NCI-H2081 (cell line): ENCODE results near the gene TUT1.
"Not testable (repeated sequence)": the region's sequence is repeated elsewhere in the genome, so short reads cannot be mapped to it uniquely, and the experiment has no call there.

Experiments used
- DNase-seq, 2 experiments: peaks; one replicate each; lab custom pipeline; 2025; lab: John Stamatoyannopoulos, UW

The TUT1 gene

DNA sequence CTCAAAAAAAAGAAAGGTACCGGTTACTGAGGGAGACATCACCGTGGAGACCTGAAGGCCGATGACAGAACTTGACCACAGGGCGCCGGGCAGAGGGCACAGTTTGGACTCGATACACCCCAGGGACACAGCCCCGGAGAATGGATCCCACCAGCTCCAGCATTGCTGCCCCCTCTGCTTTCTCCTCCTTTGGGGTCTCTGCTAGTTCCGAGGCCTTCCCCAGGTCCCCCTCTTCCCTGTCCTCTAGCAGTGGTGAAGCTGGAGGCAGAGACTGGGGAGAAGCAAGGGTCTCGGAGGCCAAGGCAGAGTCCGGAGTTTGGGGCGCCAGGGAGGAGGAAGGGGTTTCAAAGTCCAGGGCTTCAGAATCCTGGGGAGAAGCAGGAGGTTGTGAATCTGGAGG is 12.8 kb downstream of the TUT1 start:
- no peak for DNase-seq

DNA sequence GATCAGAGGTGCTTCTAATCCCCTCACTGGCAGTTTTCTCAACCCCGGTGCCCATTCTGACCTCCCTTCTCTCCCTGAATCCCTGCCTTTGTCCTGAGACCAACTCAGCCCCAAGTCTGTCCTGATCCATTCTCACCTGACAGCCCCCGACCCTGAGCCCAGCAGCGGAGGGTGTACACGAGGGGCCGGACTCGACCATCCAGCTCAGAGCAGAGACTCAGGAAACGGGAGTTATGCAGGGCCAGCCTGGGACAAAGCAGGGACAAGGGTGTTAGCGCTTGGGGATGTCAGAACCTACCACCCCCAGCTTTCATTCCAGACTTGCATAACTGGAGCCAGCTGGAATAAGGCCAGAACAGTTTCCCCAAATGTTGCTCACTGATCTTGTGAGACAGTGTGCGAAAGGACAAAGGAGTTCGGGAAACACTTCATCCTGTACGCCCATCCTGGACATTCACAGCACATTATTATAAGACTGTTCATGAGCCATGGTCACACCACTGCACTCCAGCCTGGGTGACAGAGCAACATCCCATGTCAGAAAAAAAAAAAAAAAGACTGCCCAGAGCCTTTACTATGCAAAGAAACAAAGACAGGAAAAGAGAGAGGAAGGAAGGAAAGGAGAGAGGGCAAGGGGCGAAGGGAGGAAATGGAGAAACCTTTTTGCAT is 14.1 kb downstream of the TUT1 start:
- DNase-seq: no peak

DNA sequence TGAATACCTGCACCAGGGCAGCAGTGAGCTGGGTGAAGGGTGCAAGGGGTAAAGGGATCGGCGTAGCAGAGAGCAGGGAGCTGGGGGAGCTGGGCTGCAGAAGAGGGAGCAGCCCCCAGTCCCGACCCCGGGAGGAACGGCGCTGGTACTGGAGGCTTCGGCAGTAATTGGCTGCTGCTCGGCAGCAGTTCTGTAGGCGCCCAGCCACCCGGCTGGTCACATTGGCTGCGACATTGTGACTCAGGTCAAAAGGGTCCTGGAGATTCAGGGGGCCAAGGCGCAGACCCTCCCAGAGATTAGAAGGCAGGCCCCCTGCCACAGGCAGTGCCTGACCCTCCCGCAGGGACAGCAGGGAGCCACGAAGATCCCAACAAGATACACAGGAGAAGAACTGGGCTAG is 15.5 kb downstream of the TUT1 start:
- no peak for DNase-seq

DNA sequence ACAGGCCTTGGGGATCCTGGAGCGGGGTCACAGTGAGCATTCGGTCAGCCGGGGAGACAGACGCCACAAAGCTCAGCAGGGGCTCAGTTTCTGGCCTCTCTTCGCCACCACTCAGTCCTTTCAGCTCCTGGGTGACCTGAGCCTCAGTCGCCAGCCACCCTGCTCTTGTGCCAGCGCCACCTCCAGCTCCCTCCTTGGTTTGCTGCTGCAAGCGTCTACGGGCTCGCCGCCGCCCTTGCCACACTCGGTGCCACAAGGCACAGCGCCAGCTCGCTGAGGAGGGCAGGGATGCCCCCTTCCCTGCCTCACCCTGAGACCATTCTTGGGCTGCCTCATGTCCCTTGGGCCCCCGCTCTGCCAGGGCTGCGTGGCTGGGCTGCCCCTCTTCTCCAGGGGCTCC is 16.2 kb downstream of the TUT1 start:
- DNase-seq: peak in 1 of 2 experiments; percentile 24

DNA sequence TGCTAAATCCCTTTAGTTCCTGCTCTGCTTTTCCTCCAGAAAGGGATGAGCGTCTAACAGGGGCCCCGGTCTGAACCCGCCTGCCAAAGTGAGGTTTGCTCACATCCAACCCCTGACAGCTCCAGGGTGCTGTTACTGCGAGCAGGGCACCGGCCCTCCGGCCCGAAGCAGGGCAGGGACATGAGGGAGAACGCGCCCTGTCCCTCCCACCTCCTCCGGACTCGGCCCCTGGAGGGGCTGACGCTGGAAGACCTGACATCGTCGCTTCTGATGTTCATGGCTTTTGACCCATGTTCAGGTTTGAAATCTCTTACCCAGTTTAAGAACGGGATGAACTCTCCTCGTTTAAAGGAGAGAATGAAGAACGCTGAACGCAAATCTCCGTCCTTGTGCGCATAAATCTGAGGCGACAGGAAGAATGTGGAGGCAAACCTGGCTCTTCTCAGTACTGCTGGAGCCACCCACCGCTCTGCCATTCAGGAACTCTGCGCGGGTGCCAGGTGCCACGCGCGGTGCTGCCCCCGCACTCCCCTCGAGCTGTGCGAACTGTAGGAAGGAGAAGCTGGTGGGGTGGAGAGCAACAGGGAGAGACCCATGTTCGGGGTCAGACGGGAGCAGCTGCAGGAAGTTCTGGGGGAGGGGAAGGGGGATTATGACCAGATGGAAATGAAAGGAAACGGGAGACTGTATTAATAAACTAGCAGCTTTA is 16.8 kb downstream of the TUT1 start:
- DNase-seq: peak; percentile 18 to 44

DNA sequence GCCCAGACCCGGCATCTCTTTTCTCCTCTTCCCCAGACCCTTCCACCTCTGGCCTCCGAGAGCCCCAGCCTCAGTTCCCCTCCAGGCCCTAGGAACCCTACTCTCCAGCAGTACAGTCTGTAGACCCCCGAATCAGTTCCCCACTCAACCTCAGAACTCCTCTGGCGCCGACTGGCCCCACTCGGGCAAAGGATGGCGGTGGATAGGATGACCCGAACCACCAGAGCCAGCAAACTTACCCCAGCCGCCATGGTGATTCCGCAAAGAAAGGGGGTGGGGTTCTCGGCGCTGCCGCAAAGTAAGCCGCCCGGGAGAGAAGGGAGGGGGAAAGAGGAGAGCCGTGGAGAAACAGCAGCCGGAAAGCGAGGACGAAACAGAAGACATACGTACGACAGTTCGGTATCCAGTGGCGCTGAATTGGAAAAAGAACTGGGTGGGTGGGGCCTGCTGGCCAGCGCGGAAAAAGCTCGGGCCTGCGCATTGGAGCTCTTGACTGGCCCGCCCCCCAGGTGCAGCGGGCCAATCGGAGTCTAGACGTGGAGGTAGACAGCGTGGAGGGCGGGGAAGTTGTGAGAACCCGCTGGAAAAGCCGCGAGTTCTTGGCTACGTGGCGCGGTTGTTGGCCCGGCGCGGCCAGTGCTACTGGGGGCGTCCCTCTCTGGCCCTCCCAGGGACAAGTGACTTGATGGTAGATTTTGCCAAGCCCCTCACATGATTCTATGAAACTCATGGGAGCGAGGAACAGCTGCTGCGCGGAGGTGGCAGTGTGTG is 17.5 kb downstream of the TUT1 start, which contains the start of gene EEF1G:
EEF1G (minus strand) TSS at position 300 of the 771 bp plus-strand sequence; CDS start at position 251, 49 bp downstream.
- peak; percentile 99 for DNase-seq

DNA sequence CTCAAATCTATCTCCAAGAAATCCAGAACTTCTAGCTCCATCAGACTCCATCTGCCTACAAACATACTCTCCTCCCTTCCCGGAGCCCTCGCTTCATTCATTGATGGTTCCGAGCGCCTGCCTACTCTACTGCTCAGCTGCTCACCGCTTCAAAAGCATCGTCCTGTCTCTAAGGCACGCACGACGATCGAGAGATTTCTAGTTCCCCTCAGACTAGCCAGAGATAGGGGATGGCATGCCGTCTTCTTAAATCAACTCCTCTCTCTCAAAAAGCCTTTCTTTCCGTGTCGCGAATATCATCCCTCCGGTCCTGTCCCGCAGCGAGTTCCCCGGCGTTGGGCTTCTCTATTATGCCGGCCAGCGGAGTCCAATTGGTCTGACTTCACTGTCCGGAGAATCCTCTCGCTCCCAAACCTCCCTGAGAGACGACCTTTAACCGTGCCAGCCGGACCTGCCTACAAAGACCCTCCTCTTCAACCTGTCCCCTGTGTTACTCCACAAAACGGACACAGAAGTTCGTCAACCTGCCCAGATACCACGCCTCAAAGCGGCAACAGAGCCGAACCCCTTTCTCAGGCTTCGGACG is 18.2 kb downstream of the TUT1 start:
- peak in 1 of 2 experiments; percentile 25 for DNase-seq

DNA sequence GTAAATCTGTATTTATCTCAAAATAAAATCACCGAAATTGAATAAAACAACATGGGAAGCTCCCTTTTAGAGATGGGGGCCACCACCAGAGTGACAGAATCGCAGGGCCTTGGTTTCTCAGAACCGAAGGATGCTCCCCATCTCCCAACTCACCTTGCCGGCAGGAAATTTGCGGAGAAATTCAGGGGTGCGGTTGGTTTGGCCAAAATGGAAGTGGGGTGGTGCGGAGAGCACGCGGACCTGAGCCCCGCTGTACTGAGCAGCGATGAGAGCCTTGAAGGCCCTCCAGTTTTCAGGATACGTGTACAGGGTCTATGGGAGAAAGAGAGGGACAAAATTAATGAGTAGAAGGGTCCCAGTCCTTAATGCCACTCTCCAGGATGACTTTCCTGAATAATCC is 18.9 kb downstream of the TUT1 start:
- DNase-seq: no peak

DNA sequence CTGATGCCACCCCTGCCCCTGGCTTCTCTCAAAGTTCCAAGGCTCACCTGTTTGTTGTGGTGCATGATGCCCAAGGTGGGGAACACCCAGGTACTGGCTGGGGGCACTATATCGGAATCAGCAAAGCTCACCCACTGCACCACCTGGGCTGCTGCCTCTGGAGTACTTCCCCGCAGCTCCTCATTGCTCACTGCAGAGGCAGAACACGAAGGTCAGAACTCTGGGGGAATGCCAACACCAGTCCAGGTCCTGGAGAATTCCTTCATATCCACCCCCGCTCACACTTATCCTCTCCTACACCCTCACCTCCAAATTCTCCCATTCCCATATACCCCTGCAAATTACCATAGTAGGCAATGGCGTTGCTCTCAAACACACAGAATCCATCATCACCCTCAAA is 19.8 kb downstream of the TUT1 start:
- DNase-seq: not testable (repeated sequence)

DNA sequence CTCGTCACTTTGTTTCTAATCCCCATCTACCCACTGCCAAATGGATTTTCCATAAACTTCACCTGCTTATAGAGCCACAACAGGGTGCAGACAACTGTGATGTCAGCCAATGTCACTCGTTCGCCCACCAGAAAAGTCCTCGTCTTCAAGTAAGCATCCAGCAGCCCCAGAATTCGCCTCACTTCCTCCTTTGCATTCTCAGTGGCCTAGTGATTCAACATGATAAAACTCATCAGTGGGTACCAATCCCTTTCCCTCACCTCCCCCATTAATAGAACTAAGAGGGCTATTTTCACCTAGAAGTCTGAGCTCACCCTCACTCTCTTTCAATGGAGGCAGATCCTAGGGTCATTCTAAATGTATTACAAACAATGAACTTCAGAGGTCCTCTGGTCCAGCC is 20.4 kb downstream of the TUT1 start:
- DNase-seq: not testable (repeated sequence)

DNA sequence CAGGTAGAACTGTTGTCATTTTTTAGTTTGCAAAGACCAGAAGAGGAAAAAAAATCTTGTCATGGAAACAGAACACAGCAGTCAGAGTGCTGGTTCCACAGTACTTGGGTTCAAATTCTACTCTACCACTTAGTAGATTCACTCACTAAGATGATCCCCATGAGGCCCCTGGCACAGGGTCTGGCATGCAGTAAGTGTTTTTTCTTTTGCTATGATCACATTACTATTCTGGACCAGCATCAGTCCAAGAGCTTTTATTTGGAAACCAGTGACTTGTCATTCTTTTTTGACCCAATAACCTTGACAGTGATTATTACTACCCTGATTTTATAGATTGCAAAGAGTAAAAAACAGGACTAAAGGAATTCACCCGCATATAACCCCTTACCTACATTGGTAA is 21.7 kb downstream of the TUT1 start:
- no peak for DNase-seq

DNA sequence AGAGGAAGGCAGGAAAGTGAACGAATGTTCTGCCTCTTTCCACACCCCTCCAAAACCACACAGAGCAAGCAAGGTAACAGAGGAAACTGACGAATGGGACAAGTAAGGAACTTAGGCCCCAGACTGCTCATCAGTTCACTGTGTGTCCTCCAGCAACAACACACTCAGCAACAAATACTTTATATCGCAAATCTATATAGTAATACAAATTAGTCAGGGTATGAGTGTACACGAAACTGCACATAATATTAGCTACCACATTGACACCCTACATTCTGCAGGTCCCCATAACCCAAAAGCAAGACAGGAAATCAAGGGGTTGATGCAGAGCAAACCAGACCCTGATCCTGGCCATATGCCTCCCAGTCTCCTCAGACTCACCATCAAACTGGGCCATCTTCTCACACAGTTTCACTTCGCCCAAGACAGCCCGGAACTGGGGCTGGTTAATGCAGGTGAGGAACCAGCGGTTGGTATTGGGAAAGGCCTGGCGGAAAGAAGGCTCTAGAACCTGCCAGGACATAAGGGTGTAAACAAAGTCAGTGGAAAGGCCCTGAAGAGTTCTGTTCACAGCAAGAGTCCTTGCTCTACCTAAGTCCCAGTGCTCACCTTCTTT is 24.2 kb downstream of the TUT1 start:
- DNase-seq: no peak

DNA sequence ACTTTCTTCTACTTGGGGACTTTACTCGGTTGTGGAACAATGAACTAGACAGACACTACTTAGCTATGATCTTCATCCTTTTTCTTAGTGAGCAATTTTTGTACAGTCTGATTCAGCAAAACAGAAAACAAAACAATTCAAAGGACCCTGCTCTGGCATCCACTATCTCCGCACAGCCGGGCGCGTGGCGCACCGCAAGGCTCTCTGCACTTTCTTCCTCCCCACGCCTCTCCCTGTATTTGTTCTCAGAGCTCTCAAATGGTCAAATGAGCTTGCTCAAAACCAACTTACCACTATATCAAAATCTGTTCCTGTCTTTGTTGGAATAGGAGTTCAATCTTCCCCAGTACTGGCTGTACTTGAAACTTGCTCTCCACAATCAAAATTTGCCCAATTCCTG is 25.1 kb downstream of the TUT1 start:
- DNase-seq: no peak

DNA sequence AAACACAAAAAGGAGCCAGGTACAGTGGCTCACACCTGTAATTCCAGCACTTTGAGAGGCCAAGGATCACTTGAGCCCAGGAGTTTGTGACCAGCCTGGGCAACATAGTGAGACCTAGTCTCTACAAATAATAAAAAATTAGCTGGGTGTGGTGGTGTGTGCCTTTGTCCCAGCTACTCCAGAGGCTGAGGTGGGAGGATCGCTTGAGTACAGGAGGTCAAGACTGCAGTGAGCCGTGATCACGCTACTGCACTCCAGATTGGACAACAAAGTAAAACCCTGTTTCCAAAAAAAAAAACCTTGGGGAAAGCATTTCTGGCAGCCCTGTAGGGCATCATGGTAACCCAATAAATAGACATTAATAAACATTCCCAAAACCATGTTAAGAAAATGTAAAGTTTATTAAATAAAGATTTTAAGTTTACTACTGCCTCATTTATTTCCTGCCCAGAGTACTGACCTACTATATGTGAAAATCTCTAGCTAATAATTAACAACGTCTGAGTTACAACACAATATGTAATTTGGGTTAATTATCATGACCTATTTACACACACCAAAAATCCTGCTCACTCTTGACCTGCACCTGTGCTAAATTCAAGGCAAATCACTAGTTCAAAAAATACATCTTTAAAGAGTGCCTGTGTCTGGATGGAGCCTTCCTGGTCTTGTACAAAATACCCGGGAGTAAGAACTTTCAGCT is 26.1 kb downstream of the TUT1 start:
- DNase-seq: no peak

DNA sequence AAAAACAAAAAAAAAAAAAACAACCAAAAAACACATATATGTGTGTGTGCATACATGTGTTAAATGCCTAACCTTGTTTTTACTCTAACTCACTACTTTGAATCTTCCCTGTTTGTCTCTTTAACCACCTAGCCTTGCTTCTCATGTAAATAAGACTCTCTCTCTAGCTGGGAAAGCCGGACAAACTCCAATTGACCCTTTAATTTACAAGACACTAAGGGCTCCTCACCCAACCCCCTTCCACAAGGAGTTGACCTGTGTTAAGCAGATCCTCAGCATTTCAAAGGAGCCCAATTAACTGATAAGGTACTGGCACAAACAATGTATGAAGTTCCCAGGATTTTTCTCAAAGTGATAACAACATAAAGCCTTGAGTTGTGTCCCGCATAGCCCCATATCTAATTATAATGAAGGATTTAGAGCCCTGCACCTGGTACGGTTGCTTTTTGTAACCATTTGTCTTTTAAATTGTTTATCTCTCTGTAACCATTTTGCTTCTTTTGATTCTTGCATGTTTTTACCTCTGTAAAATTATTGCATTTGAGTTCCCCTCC is 29.6 kb downstream of the TUT1 start:
- not testable (repeated sequence) for DNase-seq

DNA sequence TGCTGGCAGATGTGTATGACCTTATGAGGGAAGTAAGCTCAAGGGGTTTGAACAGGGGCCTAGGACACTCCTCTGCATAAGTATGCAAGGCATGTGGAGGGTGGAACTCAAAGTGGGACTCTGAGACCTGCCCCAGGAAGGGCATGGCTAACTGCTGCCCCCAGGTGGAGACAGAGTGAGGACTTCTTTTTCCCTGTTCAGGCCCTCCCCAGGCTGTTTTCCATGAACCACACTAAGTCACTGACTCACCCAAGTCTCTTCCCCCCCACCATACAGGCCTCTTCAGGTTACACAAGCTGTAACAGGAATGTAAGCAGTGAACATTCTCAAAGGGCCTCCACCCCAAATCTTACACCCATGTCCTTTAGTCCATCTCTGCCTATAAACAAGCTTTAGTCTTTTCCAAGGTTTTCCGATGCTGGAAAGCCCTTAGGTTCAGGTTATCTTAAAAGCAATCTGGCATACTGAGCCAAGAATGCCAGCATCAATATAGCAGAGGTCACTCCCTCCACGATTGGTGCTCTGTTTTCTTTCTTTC is 30.7 kb downstream of the TUT1 start:
- peak; percentile 9 to 21 for DNase-seq

DNA sequence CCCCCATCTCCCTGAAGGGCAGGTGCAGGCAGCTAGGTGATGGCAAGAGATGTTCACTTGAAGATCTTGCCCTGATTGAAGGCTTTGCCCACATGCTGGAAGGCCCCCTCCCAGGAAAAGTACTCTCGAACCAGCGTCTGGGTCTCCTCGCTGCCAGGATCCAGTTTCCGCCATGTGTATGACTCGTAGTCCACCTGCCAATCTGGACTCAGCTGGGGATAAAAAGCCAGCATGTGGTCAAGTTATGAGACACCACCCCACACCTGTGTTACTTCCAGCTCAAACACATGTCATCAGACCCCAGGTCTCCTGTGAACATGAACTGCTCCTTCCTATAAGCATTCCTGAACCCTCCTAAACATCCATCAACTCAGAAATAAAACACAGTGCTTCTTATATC is 31.7 kb downstream of the TUT1 start:
- DNase-seq: not testable (repeated sequence)

DNA sequence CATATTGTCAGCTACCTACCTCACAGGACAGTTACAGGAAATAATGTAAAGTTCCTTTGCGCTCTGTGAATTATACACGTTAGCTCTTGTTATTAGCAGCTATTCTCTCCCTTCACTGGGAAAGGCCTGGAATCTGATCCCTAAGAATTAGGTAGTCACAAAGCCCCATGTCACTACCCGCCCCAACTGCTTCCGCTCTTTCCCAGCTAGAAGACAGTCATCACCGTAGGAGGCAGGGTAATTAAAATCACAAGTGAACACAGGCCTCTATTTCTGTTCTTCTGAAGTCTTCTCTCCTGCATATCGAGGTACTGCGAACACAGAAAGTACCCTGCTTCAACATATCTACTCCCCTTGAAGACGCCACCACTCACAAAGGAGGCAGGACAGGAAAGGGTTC is 32.1 kb downstream of the TUT1 start:
- no peak for DNase-seq

DNA sequence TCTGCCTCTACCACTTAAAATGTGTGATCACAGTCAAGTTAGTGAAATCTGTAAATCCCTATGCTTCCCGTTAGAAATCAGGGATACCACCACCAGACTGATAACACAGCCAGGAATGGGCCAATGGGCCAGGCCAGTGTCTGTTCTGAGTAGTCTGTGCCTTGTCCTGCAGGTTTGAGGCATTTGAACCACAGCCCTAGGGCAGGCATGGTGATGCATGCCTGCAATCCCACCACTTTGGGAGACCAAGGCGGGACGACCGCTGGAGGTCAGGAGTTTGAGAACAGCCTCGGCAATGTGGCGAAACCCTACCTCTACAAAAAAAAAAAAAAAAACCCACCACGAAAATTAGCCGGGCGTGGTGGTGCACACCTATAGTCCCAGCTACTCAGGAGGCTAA is 32.7 kb downstream of the TUT1 start:
- DNase-seq: no peak

DNA sequence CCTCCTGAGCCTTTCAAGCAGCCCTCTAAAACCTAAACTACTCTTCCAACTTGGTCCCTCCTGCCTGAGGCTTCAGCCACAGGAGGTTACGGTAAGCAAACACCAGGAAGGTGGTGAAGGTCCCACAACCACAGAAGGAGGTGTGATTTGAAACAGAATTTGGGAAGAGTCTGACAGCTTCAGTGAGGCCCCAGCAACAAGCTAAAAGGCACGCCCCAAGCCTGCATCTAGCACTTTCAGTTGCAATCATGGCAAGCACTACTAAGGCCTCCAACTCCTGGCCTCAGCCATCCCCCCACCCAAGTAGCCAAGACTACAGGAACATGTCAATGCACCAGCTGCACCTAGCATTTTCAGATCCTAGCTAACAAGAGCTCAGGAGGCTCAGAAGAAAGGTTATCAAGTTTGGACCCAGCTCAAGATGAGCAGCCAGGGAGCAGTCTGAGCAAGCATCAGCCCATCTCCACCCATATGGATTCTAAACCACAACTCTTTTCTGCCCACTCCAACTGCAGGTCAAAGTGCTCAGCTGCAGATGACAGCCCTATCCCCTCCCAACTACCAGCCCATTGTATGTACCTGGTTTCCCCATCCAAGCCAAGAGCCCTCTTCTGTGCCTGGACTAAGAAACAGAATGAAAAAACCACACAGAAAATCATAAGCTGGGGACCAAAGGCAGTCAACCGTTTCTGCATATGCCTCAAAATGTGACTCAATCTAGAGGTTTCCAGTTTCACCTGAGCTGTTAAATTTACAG is 34.3 kb downstream of the TUT1 start:
- DNase-seq: no peak
